NB4 (cell line): ENCODE results near the gene CD8B.
"Not testable (repeated sequence)": the region's sequence is repeated elsewhere in the genome, so short reads cannot be mapped to it uniquely, and the experiment has no call there.

Experiments
- MYC ChIP-seq: IDR thresholded peaks from 2 replicates; pipeline ENCODE4 v1.6.1; 2011; ENCODE audit warnings: low read depth, low read length
- POLR2A ChIP-seq: IDR thresholded peaks from 2 replicates; pipeline ENCODE4 v1.6.1; 2011; ENCODE audit warnings: mild to moderate bottlenecking; ENCODE audit not compliant: insufficient read length; ENCODE audit errors: extremely low read depth
- TF ChIP-seq, protein P1 (sequence below): IDR thresholded peaks from one replicate; pipeline ENCODE4 v1.5.1; 2012; ENCODE audit warnings: low read depth, low read length
- TF ChIP-seq, protein P2 (sequence below): IDR thresholded peaks from 2 replicates; pipeline ENCODE4 v1.6.1; 2011; ENCODE audit warnings: low read depth, low read length

DNA sequence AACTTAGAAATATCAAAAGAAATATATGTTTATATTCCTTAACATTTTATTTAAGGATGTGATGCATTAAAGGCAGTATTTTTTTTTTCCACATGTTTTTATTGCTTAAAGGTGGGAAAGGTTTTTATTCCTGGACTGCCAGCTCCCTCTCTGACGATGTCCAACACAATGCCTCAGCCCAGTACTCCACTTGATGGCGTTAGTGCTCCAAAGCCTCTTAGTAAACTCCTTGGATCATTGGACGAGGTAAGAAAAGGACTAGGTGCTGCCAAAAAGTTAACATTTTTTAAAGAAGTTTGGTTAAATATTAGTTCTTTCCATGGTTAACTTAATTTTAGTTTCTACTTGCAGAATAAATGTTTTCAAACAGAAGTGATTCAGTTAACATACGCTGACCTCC, 39.0 kb upstream of the CD8B start:
- TF ChIP-seq, protein P1, sequence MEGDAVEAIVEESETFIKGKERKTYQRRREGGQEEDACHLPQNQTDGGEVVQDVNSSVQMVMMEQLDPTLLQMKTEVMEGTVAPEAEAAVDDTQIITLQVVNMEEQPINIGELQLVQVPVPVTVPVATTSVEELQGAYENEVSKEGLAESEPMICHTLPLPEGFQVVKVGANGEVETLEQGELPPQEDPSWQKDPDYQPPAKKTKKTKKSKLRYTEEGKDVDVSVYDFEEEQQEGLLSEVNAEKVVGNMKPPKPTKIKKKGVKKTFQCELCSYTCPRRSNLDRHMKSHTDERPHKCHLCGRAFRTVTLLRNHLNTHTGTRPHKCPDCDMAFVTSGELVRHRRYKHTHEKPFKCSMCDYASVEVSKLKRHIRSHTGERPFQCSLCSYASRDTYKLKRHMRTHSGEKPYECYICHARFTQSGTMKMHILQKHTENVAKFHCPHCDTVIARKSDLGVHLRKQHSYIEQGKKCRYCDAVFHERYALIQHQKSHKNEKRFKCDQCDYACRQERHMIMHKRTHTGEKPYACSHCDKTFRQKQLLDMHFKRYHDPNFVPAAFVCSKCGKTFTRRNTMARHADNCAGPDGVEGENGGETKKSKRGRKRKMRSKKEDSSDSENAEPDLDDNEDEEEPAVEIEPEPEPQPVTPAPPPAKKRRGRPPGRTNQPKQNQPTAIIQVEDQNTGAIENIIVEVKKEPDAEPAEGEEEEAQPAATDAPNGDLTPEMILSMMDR, result not testable (repeated sequence)
- TF ChIP-seq POLR2A, MYC: not testable (repeated sequence)
- TF ChIP-seq, protein P2, sequence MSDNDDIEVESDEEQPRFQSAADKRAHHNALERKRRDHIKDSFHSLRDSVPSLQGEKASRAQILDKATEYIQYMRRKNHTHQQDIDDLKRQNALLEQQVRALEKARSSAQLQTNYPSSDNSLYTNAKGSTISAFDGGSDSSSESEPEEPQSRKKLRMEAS, result not testable (repeated sequence)
